ENCODE data around the gene HDAC4.

GRCh38 chr2:239302083-239302807 is 98.6 kb downstream of the HDAC4 start:
- TF ChIP-seq, protein P1, sequence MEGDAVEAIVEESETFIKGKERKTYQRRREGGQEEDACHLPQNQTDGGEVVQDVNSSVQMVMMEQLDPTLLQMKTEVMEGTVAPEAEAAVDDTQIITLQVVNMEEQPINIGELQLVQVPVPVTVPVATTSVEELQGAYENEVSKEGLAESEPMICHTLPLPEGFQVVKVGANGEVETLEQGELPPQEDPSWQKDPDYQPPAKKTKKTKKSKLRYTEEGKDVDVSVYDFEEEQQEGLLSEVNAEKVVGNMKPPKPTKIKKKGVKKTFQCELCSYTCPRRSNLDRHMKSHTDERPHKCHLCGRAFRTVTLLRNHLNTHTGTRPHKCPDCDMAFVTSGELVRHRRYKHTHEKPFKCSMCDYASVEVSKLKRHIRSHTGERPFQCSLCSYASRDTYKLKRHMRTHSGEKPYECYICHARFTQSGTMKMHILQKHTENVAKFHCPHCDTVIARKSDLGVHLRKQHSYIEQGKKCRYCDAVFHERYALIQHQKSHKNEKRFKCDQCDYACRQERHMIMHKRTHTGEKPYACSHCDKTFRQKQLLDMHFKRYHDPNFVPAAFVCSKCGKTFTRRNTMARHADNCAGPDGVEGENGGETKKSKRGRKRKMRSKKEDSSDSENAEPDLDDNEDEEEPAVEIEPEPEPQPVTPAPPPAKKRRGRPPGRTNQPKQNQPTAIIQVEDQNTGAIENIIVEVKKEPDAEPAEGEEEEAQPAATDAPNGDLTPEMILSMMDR (IDR thresholded peaks at IDR 0.05; ENCODE audit: low read depth, low read length, missing input control): no peak
- TF ChIP-seq TAF1 (conservative IDR thresholded peaks at IDR 0.05) (no peak), YY1 (IDR thresholded peaks at IDR 0.05) (no peak), JUND (IDR thresholded peaks at IDR 0.05) (no peak), RAD21 (IDR thresholded peaks at IDR 0.05) (no peak), EGR1 (IDR thresholded peaks at IDR 0.05; ENCODE audit: low read depth in 2 of 2) (no peak), SP1 (IDR thresholded peaks at IDR 0.05) (no peak), GABPA (IDR thresholded peaks at IDR 0.05 in 1 of 2, conservative IDR thresholded peaks at IDR 0.05 in 1 of 2) (no peak), FOXA1 (IDR thresholded peaks at IDR 0.05) (no peak)
- TF ChIP-seq, protein P2, sequence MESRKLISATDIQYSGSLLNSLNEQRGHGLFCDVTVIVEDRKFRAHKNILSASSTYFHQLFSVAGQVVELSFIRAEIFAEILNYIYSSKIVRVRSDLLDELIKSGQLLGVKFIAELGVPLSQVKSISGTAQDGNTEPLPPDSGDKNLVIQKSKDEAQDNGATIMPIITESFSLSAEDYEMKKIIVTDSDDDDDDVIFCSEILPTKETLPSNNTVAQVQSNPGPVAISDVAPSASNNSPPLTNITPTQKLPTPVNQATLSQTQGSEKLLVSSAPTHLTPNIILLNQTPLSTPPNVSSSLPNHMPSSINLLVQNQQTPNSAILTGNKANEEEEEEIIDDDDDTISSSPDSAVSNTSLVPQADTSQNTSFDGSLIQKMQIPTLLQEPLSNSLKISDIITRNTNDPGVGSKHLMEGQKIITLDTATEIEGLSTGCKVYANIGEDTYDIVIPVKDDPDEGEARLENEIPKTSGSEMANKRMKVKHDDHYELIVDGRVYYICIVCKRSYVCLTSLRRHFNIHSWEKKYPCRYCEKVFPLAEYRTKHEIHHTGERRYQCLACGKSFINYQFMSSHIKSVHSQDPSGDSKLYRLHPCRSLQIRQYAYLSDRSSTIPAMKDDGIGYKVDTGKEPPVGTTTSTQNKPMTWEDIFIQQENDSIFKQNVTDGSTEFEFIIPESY (IDR thresholded peaks at IDR 0.05): no peak
- TF ChIP-seq, protein P3, sequence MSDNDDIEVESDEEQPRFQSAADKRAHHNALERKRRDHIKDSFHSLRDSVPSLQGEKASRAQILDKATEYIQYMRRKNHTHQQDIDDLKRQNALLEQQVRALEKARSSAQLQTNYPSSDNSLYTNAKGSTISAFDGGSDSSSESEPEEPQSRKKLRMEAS (IDR thresholded peaks at IDR 0.05): no peak
- TF ChIP-seq, protein P4, sequence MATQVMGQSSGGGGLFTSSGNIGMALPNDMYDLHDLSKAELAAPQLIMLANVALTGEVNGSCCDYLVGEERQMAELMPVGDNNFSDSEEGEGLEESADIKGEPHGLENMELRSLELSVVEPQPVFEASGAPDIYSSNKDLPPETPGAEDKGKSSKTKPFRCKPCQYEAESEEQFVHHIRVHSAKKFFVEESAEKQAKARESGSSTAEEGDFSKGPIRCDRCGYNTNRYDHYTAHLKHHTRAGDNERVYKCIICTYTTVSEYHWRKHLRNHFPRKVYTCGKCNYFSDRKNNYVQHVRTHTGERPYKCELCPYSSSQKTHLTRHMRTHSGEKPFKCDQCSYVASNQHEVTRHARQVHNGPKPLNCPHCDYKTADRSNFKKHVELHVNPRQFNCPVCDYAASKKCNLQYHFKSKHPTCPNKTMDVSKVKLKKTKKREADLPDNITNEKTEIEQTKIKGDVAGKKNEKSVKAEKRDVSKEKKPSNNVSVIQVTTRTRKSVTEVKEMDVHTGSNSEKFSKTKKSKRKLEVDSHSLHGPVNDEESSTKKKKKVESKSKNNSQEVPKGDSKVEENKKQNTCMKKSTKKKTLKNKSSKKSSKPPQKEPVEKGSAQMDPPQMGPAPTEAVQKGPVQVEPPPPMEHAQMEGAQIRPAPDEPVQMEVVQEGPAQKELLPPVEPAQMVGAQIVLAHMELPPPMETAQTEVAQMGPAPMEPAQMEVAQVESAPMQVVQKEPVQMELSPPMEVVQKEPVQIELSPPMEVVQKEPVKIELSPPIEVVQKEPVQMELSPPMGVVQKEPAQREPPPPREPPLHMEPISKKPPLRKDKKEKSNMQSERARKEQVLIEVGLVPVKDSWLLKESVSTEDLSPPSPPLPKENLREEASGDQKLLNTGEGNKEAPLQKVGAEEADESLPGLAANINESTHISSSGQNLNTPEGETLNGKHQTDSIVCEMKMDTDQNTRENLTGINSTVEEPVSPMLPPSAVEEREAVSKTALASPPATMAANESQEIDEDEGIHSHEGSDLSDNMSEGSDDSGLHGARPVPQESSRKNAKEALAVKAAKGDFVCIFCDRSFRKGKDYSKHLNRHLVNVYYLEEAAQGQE (IDR thresholded peaks at IDR 0.05): no peak
